Amniotic stem cell (primary cell): Measurements from ENCODE around the gene ZBTB7C.

ENCODE experiments used
- DNase-seq: peaks from one replicate; lab custom pipeline; 2025; lab: John Stamatoyannopoulos, UW

The ZBTB7C gene

DNA sequence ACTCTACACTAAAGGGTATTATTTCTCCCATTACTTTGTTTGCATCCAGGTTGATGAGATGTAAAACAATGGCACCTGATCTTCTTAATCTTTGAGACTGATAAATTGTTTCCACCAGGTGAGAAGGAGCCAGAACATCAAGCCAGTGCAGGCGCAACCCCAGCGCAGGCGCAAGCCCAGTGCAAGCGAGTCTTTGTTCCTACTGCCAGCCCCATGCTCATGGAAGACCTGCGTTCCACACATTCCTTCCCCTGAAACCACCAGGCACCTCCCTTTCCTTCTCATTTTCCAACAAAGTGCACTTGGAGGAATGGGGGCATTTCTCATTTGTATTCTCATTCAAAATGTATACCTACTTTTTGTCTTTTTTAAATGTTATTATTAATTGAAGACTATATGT lies 290.0 kb downstream of the ZBTB7C start:
- no peak for DNase-seq

DNA sequence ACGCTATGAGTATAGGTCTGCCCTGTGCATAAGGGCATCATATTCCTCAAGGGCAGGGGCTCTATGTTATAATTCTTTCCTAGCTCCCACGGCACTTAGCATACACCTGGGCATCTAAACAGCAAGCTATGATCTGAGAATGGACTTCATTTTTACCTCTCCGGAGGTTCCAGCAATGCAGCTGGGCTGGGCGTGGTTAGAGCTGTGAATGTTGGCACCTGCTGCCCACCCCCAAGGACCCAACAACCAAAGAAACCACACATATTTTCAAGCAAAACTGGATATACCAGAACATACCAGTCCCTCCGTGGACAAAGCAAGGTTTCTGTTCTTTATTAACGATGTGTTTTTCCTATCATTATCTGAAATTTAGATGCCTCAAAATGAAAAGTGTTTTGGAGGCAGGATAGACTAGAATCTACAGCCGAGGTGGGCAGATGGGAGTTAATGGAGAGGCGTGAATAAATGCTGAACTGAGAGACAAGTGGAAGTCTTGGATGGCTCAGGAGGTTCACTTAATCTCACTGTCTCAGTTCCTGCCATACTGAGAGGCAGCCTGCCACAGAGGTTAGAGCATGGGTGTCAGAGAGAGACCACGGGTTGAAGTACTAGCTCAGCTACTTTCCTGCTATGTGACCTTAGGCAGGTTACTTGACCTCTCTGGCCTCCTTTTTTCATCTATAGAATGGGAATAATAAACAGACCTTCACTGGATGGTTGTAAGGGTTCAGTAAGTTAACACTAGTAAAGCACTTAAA lies 292.1 kb downstream of the ZBTB7C start:
- DNase-seq: no peak

DNA sequence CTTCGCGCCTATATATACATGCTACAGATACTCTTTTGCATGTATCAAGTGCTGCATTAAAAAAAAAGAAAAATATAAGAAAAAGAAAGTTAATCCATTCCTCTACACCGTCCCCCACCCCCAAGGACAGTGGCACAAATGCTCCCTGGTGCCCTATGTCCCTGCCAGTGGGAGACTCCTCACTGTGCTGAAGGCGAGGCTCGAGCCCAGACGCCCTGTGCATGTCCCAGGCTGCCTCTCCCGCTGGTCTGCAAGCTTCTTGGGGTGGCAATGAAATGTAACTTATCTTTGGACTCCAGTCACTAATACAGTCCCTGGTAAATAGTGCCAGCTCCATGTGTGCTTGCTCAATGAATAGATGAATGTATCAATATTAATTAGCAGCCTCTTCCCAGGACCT lies 293.2 kb downstream of the ZBTB7C start:
- DNase-seq: no peak

DNA sequence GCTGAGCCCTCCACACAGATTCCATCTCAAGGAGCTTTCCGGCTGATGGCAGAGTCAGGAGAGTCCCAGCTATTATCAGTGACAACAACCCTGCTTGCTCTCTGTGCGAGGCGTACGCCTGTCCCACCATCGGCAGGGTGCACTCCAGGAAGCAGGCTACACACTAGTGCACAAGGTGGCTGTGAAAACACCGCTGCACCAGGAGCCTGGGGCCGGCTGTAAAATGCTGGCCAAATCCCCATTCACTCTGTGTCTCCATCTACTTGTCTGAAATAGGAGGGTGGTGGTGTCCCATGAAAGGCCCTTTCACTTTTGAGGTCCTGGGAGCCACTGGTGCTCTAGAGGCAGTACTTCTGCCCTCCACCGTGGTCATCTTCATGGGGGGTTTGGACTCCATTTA lies 295.5 kb downstream of the ZBTB7C start:
- no peak for DNase-seq

DNA sequence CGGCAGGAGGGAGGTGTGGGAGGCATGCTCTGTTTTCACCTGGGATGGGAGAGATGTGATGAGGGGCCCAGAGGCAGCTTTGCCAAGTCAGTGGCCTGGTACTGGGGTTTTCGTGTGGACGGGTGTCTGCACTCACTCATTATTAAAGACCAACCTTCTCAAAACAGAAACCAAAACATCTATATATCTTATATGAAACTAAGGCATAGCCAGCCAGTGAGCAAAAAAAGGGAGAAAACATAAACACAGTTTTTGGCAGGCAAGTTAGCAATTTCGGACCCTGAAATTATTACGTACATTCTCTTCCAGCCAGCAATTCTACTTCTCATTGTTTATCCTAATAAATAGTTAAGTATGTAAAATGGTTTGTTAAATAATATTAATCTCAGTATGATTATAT lies 297.6 kb downstream of the ZBTB7C start:
- DNase-seq: no peak

DNA sequence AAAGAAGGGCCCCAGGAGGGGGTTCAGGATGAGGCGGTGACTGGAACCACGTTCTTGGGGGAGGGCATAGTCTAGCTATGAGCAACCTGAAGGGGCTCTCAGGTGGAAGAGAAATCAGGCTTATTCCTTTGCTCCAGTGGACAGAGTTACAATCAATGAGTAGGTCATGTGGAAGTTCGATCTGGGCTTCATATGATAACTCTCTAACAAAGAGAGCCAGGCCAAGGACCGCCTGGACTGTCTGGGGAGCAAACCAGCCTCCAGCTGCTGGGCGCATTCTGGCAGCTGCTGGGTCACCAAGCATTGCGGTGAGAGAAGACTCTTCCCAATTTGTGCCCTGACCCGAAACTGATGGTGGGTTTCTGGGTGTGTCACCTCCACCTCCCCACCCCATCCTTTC lies 298.4 kb downstream of the ZBTB7C start:
- DNase-seq: no peak

DNA sequence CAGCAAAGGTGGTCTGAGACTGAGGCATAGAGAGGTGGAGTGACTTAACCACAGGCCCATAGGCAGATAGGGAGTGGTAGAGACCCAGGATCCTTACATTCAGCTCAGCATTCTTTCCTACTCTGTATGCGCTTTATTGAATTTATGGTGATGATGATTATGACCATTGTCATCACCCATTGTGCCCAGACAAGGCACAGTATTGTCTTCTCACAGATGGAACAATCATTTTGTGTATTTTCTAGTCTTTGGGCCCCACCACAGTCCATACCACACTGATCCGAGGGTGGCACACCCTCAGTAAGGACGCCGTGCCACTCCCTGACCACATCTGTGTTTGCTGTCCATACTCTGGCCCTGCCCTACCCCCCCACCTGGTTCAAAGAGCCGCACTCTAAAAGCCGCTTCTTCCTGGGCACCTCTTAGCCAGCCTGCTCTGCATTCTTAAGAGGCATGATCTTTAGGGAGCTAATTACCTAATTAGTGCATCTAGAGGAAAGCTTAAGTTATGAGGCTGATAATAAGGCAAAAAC lies 299.2 kb downstream of the ZBTB7C start:
- DNase-seq: no peak

DNA sequence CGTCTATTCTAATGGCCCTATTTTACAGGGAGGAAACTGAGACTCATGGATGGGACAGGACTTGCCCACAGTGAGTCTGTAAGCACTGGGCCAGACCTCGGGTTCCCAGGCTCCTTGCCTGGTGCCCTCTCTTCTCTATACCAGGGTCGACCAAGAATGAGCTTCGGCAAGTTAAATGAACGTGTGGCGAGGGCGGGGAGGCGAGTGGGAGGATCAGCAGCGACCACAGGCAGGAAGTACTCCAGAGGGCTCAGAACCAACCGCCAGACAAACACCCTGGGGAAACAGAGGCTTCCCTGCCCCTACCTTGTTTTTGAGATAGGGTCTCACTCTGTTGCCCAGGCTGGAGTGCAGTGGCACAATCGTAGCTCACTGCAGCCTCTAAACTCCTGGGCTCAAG lies 301.0 kb downstream of the ZBTB7C start:
- DNase-seq: no peak

DNA sequence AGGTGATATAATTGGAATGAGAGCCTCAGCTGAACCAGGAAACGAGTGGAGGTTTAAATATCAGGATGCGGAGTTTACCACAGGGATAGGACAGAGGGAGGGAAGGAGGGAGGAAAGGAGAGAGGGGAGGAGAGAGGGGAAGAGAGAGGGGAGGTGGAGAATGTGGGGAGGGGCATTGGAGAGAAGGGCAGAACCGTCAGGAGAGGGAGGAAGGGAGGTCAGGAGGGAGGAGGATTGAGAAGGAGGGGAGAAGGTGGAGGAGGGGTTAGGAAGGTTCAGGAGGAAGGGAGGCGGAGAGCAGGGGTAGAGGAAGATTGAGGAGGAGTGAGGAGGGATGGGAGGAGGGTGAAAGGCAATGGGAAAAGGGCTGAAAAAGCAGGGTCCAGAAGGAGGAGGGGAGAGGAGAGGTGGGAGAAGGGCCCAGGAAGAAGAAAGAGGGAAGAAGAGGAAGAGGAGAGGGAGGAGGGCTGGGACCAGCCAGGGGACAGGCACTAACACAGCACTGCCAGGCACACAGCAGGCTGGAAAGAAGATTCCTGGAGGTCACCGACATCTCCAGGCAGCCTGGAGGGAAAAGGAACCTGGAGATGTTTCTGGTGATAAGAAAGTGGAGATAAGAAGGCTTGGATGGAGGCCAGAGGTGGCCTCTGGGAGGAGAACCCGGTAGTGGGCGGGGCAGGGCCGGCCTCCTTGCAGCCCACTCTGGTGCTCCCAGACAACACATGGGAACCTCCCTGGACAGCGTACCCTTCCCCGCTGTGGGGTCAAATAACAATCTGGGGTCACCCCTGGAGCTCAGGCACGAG lies 302.0 kb downstream of the ZBTB7C start:
- DNase-seq: no peak

DNA sequence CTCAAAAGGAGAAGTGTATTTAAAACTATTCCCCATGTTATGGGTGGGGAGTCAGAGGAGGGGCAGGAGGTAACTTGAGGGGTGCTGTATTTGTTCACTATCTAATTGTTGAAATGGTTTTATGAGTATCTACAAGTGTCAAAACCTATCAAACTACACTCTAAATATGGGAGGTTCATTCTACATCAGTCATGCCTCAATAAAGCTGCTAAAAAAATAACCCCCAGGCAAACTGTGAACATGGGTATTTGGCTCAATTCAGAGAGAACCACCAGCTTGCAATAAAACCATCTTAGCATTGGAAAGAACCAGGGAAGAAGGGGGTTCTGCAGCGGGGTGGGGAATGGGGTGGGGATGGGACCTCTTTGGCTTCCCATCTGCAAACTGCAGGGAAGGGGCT lies 302.7 kb downstream of the ZBTB7C start:
- DNase-seq: no peak

DNA sequence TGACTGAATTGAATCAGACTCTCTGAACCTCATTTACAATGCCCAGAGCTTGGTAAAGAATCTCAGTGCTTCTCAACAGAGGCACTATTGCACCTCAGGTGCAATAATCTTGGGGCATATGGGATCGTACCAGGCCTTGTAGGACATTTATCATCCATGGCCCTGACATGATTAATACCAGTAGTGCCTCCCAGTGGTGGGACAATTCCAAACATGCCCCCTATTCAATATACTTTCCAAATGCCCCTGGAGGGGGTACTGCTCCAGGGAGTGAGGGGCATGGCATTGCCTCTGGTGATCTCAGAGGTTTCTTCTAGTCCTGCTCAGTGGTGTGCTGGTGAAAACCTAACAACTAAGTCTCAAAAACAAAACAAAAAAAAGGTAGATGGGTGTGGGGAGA lies 303.9 kb downstream of the ZBTB7C start:
- no peak for DNase-seq

DNA sequence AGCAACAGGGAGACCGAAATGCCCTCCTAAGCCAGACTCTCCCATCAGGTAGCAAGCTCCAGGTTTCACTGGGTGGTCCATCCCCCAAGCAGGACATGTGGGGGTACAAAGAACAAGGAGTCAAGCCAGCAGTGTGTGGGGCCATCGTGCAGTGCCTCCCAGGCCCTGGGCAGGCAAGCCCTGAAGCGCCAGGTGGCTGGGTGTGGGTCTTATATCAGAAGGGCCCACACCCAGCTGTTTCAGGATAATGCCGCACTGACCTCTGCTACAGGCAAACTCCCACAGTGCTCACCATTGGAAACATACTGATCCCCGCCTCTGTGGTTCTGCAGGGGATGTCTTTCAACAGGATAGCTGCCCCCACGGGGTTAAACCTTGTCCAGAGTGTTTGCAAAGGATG lies 304.5 kb downstream of the ZBTB7C start:
- no peak for DNase-seq

DNA sequence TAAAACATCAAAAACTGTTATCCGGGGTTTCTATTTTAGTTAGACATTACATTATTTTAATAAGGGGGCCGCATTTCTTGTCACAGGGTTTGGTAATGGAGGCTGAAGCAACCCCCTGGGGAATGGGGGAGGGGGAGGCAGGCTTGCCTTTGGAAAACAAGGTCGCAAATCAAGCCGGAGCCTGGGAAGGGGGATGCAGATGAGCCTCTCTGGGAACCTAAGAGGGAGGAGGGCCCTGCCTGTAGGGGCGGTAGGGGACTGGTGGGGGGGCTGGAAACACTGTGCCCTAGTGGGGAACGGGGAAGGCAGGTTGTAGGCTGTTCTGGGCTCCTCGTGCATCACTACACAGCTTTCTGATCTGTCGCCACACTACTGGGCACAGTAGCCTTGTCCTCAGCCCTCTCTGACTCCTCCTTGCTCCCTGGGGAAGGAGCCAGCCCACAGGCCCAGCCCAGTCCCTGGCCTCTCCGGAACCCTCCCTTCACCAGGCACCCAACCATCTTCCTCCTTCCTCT lies 308.5 kb downstream of the ZBTB7C start:
- no peak for DNase-seq

DNA sequence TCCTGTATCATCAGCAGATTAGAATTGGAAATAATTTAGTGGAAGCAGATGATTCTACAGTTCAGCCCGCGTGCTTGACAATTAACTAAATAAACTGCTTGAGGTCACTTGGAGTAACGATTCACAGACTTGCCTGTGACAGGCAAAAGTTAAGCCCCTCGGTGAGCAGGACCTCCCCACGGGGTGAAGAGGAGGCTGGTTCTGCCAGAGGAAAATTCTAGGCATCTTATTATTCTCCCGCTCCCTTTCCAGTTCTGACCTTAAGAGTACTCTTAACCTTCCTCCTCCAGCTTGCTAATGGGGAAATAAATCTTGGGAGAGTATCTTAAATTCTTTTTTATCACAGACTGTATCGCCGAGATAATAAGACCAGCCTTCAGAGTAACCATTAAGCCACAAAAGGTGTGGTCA lies 309.0 kb downstream of the ZBTB7C start:
- no peak for DNase-seq

DNA sequence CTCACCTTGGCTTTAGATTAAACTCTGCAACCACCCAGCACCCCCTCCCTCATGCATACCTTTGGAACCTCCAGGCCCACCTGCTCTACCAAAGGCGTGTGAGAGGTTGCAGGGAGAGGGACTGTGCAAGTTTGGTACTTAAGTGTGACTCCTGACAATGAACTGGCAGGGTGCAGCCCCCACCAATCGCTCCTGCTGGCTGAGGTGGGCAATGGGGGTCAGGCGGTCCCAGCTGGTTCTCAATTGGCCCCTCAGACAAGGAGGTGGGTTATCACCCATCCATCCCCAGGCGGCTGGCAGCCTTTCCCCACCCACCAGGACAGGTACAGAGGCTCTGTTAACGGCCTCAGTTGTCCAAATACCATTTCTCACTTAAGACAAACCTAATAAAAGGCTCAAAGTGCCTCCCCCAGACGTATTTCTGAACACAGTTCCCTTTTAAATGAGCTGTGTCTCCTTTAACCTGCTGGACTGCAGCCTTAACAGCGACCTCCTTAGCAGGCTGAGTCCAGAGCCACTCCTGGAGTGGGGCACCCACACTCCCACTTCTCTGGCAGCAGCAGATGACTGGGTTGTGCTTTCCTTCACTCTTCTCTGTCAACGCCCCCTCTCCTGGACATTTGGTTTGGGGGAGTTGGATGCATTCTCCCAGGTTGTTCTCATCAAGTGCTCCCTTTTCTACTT lies 309.6 kb downstream of the ZBTB7C start:
- DNase-seq: no peak

DNA sequence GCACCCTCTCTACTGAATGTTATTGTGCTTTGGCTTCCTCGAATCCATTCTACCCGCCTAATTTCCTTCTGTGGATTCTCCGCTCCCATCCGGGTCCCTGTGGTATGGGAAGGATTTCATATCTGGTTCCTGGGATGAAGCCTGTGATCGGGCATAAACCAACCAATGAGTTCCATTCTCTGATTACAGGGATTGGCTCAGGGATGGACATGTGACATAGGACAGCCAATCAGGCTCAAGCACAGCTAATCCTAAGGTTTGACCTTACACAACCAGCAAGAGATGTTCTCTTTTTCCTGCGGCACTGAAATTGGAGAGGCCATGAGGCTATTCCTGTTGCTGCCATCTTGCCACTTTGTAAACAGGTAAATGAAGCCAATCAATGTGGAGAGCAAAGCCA lies 310.6 kb downstream of the ZBTB7C start:
- no peak for DNase-seq

DNA sequence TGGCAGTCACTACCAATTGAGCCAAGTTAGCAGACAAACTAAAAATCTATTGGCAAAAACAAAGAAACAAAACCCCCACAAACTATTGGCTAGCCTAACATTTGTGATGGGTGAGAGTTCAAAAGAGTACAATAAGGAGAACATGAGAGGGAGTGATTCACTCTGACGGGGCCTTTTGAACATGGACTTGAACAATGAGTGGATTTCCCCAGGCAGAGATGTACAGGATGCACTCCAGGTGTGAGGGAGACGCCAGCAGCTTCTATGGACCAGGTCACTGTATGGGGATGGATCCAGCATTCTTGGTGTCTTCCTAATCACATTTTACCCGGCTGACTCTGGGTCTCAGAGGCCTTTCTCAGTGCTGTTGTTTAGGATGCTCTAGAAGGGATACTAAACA lies 311.2 kb downstream of the ZBTB7C start:
- no peak for DNase-seq

DNA sequence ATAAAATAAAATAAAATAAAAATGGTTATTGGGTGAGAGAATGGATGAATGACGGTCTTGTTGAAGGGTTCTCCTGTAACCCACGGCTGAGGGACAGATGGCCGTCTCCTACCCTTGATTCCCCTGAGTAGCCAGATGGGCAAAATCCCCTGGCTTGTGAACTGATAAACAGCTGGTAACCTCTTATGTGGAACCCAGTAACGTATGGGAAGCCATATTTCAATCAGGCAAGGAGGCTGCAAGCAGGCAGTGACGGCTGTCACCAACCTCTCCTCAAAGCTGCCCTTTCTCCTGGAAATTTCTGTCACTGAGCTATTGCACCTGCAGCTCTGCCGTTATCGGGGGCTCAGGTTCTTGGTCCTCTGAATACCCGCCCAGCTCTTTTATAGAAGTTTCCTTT lies 313.5 kb downstream of the ZBTB7C start:
- DNase-seq: no peak

DNA sequence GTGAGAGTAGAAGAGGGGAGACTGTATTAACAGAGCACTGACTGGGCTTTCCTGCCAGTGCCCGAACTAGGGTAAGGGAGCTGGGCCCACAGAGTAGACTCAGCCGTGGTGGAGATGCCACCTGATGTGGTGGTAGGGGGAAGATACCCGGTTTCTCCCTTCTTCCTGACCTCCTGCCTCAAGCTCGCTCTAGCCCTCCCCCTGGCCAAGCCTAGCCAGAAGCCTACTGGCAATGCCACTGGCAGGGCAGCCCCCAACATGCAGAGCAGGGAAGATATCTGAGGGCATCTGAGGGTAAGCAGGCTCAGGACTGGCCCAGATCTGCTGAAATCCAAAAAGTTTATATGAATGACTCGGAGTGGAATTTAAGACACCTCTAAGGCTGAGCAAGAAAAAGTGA lies 316.1 kb downstream of the ZBTB7C start:
- DNase-seq: no peak

DNA sequence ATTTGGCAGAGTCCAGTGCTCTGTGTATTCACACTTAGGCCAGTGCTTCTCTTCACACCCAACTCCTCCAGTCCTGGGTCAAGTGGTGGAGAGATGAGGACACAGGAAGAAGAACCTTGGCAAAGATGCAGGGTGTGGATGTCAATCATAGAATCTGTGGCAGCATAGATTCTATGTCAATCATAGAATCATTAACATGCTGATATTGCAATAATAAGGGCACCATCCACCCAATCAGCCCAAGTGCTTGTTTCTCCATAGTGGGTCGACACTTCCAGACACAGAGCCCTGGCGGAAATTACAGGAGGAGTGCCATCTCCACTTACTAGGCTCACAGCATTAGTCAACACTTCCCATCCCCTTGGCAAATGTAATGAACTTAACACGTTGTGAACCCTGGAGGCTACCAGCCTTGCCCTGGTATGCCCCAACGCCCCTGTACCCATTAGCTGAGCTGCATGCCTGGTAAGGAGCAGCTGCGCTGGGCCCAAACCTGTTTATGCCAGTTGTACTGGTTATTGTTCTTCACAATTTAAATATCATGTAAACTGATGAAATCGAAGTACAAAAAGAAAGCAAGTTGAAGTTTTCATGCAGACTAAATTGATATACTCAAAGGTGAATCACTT lies 317.2 kb downstream of the ZBTB7C start:
- no peak for DNase-seq

DNA sequence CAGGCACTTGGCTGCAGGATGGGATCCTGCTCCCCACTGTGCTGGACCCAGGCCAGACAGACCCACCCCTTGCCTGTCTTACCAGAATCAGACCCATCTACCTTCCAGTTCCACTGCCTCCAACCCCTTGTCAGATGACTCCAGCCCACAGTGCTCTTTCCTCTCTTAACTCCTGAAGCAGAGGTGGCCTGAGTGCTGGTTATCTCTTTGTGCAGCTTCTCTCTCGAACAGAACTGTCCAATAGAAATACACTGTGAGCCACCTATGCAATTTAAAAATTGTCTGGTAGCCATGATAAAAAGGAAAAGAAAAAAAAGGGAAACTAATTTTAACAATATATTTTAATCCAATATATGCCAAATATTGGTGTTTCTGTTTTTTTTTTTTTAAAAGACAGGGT lies 318.5 kb downstream of the ZBTB7C start:
- no peak for DNase-seq

DNA sequence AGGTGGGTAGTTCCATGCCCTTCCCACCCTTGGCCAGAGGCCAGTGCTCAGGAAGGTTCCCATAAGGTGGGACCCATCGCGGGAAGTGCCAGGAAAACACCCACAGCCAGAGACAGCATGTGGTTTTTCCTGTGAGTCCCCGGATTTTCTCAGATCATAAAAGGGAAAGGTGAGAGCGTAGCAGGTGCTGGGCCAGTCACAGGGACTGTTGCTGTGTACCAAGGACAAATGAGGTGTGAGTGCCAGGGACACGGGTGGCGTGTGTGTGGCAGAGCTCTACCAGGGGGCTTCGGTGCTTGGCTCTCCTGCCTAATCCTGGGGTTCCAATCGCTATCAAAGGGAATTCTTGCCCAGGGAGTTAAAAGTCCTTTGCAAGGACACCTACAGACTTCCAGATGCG lies 319.2 kb downstream of the ZBTB7C start:
- DNase-seq: no peak
